Measurements from ENCODE around the gene CDX1.

The CDX1 gene

DNA sequence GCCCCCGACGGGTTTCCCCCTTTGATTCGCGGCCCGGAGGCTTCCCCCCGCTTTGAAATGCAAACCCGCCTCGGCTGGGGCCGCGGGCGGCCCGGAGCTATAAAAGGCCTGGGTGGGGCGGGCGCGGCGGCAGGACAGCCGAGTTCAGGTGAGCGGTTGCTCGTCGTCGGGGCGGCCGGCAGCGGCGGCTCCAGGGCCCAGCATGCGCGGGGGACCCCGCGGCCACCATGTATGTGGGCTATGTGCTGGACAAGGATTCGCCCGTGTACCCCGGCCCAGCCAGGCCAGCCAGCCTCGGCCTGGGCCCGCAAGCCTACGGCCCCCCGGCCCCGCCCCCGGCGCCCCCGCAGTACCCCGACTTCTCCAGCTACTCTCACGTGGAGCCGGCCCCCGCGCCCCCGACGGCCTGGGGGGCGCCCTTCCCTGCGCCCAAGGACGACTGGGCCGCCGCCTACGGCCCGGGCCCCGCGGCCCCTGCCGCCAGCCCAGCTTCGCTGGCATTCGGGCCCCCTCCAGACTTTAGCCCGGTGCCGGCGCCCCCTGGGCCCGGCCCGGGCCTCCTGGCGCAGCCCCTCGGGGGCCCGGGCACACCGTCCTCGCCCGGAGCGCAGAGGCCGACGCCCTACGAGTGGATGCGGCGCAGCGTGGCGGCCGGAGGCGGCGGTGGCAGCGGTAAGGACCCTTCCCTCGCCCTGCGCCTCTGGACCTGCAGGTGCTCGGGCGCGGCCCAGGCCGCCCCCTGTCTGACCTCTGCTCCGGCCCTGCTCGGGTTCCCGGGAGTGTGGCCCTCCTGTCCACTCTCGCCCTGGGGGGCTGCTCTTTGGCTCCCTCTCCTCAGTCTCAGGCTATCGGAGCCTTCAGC lies at the start of gene CDX1:
Gene CDX1, plus strand, starts transcription at position 129 of the 862 bp plus-strand sequence. Its CDS starts 99 bp downstream, at position 228.
- no peak for DNase-seq (ENCODE audit: low read depth)
- H3K4me3 ChIP-seq (ENCODE audit: low read length) = no peak within 1 kb of the TSS
- no peak for TF ChIP-seq CTCF (conservative IDR thresholded peaks at IDR 0.05; ENCODE audit: low read length)

- TF ChIP-seq CTCF (conservative IDR thresholded peaks at IDR 0.05; ENCODE audit: low read length) = no peak
- DNase-seq (ENCODE audit: low read depth) = no peak
- H3K4me3 ChIP-seq (ENCODE audit: low read length) = no peak overlapping the region
These were observed 48.5 kb upstream of the CDX1 start for GRCh38 chr5:150117945-150118560.

DNA sequence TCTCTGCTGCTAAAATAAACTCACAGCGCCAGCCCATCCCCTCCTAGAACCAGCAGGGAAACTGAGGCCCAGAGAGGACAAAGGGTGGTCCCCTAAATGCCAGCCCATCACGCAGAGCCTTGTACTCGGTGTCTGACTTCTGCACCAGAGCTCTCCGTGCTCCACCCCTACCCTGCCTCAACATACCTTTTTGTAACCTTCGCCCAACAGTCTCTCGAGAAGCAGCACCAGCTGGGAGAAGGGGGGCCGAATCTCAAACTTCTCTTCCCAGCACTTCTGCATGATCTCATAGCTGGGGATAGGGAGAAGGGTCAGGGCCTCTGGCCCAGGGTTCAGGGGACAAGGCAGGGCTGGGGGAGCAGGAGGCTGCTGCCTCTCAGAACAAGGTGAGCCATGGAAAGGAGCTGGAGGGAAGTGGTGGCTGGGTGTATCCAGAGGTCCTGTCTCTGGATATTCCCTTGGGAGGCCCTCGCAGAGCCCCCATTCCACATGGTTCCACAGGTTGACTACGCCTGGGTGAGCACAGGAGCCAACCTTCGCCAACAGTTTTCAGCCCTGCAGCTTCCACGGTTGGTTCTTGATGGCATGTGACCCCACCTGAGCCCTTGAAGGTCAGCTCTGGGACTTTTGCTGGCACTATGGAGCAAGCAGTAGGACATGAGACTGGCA lies 47.9 kb upstream of the CDX1 start:
- no peak for TF ChIP-seq CTCF (conservative IDR thresholded peaks at IDR 0.05; ENCODE audit: low read length)
- DNase-seq (ENCODE audit: low read depth) = no peak
- no peak overlapping the region for H3K4me3 ChIP-seq (ENCODE audit: low read length)

DNA sequence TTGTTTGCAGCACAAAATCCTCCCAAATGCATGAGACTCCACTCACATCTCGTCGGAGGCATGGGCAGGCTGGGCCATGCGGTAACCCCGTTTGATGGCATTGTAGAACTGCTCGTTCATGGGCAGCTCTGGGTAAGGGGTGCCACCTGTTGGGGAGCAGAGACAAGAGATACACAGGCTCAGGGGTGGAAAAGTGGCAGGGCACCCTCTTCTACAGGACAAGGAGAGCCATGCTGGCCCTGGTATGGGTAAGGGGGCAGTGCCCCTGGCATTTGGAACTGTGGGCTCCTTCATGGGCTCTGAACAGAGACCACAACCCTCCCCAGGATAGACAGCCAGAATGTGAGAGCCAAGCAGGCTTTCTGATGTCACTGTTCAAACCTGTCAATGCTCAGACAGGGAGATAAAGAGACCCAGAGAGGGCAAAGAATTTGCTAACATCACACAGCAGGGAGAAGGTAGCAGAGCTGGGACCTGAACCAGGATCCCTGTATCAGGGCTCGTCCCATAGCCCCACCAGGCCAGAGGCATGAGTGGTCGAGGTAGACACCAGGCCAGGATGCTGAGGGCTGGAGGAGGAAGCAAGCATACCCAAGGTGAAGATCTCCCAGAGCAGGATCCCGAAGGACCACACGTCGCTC lies 47.0 kb upstream of the CDX1 start:
- no peak overlapping the region for H3K4me3 ChIP-seq (ENCODE audit: low read length)
- DNase-seq (ENCODE audit: low read depth) = no peak
- no peak for TF ChIP-seq CTCF (conservative IDR thresholded peaks at IDR 0.05; ENCODE audit: low read length)

- no peak for DNase-seq (ENCODE audit: low read depth)
- H3K4me3 ChIP-seq (ENCODE audit: low read length) = no peak overlapping the region
- TF ChIP-seq CTCF (conservative IDR thresholded peaks at IDR 0.05; ENCODE audit: low read length) = no peak
These were observed 46.5 kb upstream of the CDX1 start for GRCh38 chr5:150120062-150120441.

DNA sequence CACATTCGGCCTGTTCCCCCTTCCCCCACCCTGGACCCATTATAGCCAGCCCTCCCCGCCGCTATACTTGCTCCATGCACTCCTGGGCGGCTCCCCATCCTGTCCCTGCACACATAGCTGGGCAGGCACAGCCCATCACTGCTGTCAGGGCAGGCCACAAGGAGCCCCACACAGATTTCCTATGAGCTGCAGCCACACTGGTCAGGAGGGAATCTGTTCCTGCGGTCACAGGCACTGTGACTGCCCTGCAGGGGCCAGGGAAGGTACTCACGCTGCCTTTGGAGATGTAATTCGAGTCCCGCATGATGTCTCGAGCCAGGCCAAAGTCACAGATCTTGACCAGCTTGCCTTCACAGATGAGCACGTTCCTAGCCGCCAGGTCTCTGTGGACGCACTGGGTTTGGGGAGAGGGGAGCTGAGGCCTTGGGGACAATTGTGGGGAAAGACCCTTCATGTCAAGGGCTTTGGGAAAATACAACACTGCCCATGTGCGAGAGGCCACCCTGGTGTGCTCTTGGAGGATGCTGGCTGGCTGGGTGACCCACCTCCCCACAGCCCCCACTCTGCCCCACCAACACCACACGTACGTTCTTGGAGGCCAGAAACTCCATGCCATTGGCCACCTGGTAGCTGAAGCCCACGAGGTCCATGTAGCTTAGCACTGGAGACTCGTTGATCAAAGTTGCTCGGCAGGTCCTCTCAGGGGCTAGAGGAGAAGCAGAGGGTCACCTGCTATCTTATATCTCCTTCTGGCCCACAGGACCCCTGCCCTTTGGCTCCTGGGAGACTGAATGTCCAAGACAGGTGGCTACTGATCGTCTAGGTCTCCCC lies 45.7 kb upstream of the CDX1 start:
- no peak for DNase-seq (ENCODE audit: low read depth)
- no peak overlapping the region for H3K4me3 ChIP-seq (ENCODE audit: low read length)
- no peak for TF ChIP-seq CTCF (conservative IDR thresholded peaks at IDR 0.05; ENCODE audit: low read length)

All from AG10803 (cell line).